MCF 10A (cell line): ENCODE measurements around the gene CABYR. TPM values are rescaled to one million over a fixed set of nuclear protein-coding genes. Genes with fewer than 3 reads are reported as not detected.

Experiments
- BruUV-seq: library from RNA; stranded (reverse); fragments of 400-500 nt; replicated peaks from 2 replicates; lab custom pipeline; 2021; lab: Mats Ljungman, UMichigan
- CTCF ChIA-PET: fragments of 300-600 bp; sonication (Branson Sonifier 250); formaldehyde crosslinking; extraction: SDS; loops from one replicate; lab custom pipeline; 2021; ENCODE audit warnings: antibody characterized with exemption, inconsistent platforms; lab: Yijun Ruan, JAX
- POLR2A ChIA-PET: fragments of 300-600, 350-650 bp; sonication (Branson Sonifier 250); formaldehyde crosslinking; extraction: SDS; loops from one replicate; lab custom pipeline; 2020; ENCODE audit warnings: antibody characterized with exemption, inconsistent platforms; lab: Yijun Ruan, JAX
- DNase-seq: peaks from one replicate; pipeline ENCODE4 v3.0.0-alpha.2; 2018; ENCODE audit not compliant: unreplicated experiment
- H3K27ac Mint-ChIP-seq: one replicate; pipeline ENCODE4 v1.8.0; 2022; ENCODE audit warnings: mild to moderate bottlenecking, low read depth, mixed read lengths; ENCODE audit not compliant: unreplicated experiment
- H3K27me3 Mint-ChIP-seq: one replicate; pipeline ENCODE4 v1.8.0; 2022; ENCODE audit warnings: mixed read lengths; ENCODE audit not compliant: insufficient read depth, unreplicated experiment
- H3K36me3 Mint-ChIP-seq: one replicate; pipeline ENCODE4 v1.8.0; 2022; ENCODE audit warnings: mild to moderate bottlenecking, moderate library complexity, mixed read lengths; ENCODE audit not compliant: insufficient read depth, unreplicated experiment
- H3K4me1 Mint-ChIP-seq: one replicate; pipeline ENCODE4 v1.8.0; 2022; ENCODE audit warnings: mixed read lengths; ENCODE audit not compliant: insufficient read depth, unreplicated experiment
- H3K4me3 Mint-ChIP-seq: one replicate; pipeline ENCODE4 v1.8.0; 2022; ENCODE audit warnings: mild to moderate bottlenecking, moderate library complexity, mixed read lengths; ENCODE audit not compliant: unreplicated experiment
- H3K9me3 Mint-ChIP-seq: one replicate; pipeline ENCODE4 v1.8.0; 2022; ENCODE audit warnings: mixed read lengths; ENCODE audit not compliant: unreplicated experiment
- CTCF ChIP-seq: fragments of 200-600 bp; IDR thresholded peaks from one replicate; pipeline ENCODE4 v1.8.0; 2022; ENCODE audit warnings: antibody characterized with exemption, mild to moderate bottlenecking; ENCODE audit not compliant: unreplicated experiment
- intact Hi-C: fragments of 100-400 bp; cut with micrococcal nuclease; formaldehyde crosslinking; loops from 2 replicates; pipeline ENCODE4 v1.14.1; 2022
- total RNA-seq: library from RNA; stranded (reverse); gene quantifications from 2 replicates; pipeline ENCODE4 v1.2.3, GENCODE V29; 2022

CABYR gene
- total RNA-seq, 1 experiment from 2014 or later: 3.0 TPM

- Mint-ChIP-seq H3K36me3 (peaks cover 24% of the 10 kb centered on the region), H3K27me3 (no peaks in the 10 kb centered on the region), H3K4me3 (no peak overlapping the region), H3K4me1 (peaks cover under 1% of the 10 kb centered on the region), H3K9me3 (no peaks in the 10 kb centered on the region), H3K27ac (no peak overlapping the region)
- intact Hi-C loops: loop anchor here (1.0 to 5.0 kb wide), 6 partner anchors 102 to 497 kb away; no protein-coding TSS in a partner anchor
- CTCF ChIA-PET: interaction anchor here (0.7 to 2.3 kb wide), 30 partner anchors 9 to 307 kb away, joined by 3 to 15 read pairs (median 4); partner anchors contain the start of gene CABYR
- POLR2A ChIA-PET: interaction anchor here (0.6 to 1.6 kb wide), 4 partner anchors 104 to 162 kb away, joined by 3 to 7 read pairs (median 3); partner anchors contain the start of gene TTC39C
- DNase-seq: peak; percentile 86
- BruUV-seq: no TSS peak
- TF ChIP-seq CTCF: peak; percentile 75
Observed at GRCh38 chr18:24118750-24119577, 19.9 kb upstream of the CABYR start.

GRCh38 chr18:24120676-24121075 is 18.2 kb upstream of the CABYR start:
- Mint-ChIP-seq H3K27me3 (no peaks in the 10 kb centered on the region), H3K36me3 (peaks cover 33% of the 10 kb centered on the region), H3K9me3 (no peaks in the 10 kb centered on the region), H3K4me1 (no peaks in the 10 kb centered on the region), H3K4me3 (no peak overlapping the region), H3K27ac (no peak overlapping the region)
- ChIA-PET CTCF (interaction anchor here (1.0 to 2.3 kb wide), 8 partner anchors 18 to 202 kb away, joined by 3 to 15 read pairs (median 4); partner anchors contain the start of gene CABYR), POLR2A (interaction anchor here (0.8 kb wide), 1 partner anchor 176 kb away, joined by 3 read pairs; no protein-coding TSS in a partner anchor)
- no peak for DNase-seq
- no peak for TF ChIP-seq CTCF
- intact Hi-C loops: no loop called here
- no TSS peak for BruUV-seq

GRCh38 chr18:24121625-24122024 is 17.2 kb upstream of the CABYR start:
- no peak for DNase-seq
- intact Hi-C loops: no loop called here
- no peak overlapping the region for H3K27ac Mint-ChIP-seq
- TF ChIP-seq CTCF: no peak
- H3K36me3 Mint-ChIP-seq: peaks cover 36% of the 10 kb centered on the region
- H3K9me3 Mint-ChIP-seq: no peaks in the 10 kb centered on the region
- no TSS peak for BruUV-seq
- H3K4me3 Mint-ChIP-seq: no peak overlapping the region
- CTCF ChIA-PET: interaction anchor here (0.6 kb wide), 1 partner anchor 54 kb away, joined by 3 read pairs; no protein-coding TSS in a partner anchor
- no peaks in the 10 kb centered on the region for H3K27me3 Mint-ChIP-seq
- POLR2A ChIA-PET: no interaction called here
- H3K4me1 Mint-ChIP-seq: no peaks in the 10 kb centered on the region
